NT2/D1 (cell line): Measurements from ENCODE around the gene SLC39A6.

ENCODE experiments used
- SUZ12 ChIP-seq: IDR thresholded peaks from 2 replicates; pipeline ENCODE4 v1.6.1; 2011; ENCODE audit not compliant: insufficient read length, insufficient read depth; ENCODE audit errors: extremely low read depth
- YY1 ChIP-seq: IDR thresholded peaks from 2 replicates; pipeline ENCODE4 v1.6.1; 2011; ENCODE audit not compliant: insufficient read length, insufficient read depth
- ZNF274 ChIP-seq: IDR thresholded peaks from 2 replicates; pipeline ENCODE4 v1.6.1; 2011; ENCODE audit warnings: mild to moderate bottlenecking, low read depth, low read length

- TF ChIP-seq ZNF274: no peak
- TF ChIP-seq SUZ12: no peak
- TF ChIP-seq YY1: no peak
Observed at GRCh38 chr18:36143391-36143790, 14.3 kb upstream of the SLC39A6 start.
